ENCODE results near the gene TBL1Y.
"Not testable (repeated sequence)": the region's sequence is repeated elsewhere in the genome, so short reads cannot be mapped to it uniquely, and the experiment has no call there.

TBL1Y gene

DNA sequence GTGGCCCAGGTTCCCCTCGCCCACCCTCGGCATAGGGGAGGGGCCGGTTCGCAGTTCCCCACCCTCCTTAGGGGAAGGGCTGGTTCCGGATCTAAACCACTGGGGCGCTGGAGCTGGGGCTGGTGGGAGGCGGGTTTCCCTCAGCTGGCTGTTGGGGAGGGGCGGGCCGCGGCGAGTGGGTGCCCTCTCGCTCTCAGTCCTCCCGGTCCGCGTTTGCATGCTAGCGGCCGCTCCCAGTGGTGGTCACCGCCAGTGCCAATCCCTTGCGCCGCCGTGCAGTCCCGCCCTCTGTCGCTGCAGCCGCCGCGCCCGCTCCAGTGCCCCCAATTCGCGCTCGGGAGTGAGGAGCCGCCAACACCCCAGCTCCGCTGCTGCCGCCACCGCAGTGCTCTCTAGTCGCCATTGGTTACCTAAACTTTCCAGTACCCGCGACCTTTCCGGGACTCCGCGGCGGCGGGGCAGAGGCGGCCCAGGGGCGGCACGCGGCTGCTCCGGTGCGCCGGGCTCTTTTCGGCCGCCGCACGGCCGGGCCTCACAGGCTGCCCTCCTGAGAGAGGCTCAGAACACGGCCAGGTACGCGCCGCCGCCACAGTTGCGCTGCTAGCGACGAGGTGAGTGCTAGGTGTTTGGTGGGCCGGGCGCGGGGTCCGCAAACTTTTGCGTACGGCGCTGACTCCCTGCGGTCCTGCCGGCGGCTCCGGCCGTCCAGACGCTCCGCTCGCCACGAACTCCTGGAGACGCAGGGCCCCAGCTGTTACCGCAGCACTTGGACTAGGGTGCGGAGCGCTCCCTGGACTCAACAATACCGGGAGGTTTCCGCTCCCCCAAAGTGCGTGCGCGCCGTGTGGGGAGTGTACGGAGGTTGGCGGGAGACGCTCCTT is at the start of gene TBL1Y:
TBL1Y (plus strand) TSS at position 326 of the 881 bp plus-strand sequence. CDS start 114,388 bp downstream, outside the sequence.
- peak within 1 kb of the TSS; percentile 78 for H3K4me3 ChIP-seq (ENCODE audit: low read depth, low read length)

DNA sequence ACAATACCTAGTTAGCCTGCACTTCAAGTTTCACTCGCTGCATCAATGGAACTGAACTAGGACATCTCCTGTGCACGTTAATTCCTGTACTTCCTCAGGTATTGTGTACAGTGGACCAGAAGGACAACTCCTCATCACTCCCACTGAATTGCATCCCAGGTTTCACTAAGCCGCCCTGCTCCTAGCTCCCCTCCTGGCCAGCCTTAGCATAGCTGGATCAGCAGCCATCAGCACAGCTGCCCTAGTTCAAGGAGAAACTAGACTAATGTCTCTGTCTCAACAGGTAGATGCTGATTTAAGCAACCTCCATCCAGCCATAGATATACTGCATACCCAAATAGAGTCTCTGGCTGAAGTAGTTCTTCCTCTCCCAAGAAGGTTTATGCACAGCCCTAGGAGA is 16.0 kb upstream of the TBL1Y start:
- no peak overlapping the region for H3K4me3 ChIP-seq (ENCODE audit: low read depth, low read length)

- no peak overlapping the region for H3K4me3 ChIP-seq (ENCODE audit: low read depth, low read length)
Observed at GRCh38 chrY:6895236-6895635, 15.3 kb upstream of the TBL1Y start.

- not testable (repeated sequence) for H3K4me3 ChIP-seq (ENCODE audit: low read depth, low read length)
Observed at GRCh38 chrY:6902116-6902515, 8.4 kb upstream of the TBL1Y start.

DNA sequence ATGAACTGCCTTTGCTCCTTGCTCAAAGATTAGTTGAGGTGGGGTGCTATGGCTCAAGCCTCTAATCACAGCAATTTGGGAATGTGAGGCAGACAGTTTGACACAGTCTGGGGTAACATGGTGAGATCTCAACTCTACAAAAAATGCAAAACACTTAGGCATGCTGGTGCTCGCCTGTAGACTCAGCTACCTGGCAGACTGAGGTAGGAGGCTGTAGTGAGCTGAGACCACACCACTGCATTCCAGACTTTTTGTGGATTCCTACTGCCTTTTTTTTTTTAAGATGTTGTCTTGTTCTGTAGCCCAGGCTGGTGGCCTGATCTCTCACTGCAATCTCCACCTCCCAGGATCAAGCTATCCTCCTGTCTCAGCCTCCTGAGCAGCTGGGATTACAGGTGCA is 2.9 kb upstream of the TBL1Y start:
- H3K4me3 ChIP-seq (ENCODE audit: low read depth, low read length), result no peak overlapping the region

GRCh38 chrY:6908021-6908420 is 2.5 kb upstream of the TBL1Y start:
- H3K4me3 ChIP-seq (ENCODE audit: low read depth, low read length), result not testable (repeated sequence)

DNA sequence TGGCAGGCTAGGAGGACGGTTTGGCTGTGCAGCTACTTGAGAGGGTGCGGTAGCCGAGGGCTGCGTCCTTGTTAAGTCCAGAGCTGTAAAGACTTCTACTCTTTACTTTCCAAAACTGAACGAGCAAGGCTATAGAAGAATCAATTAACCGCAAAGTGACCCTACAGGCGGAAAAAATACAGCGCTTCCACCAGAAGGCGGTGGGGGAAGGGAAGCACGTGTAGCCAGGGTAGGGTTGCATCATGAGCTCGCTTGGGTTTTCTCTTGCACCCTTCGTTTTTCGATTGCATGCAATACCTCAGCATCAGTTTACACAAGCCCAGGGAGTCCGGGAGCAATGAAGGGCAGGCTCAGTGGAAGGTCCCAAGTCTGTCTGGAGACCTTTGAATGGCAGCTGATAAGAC is 1.4 kb upstream of the TBL1Y start:
- peak overlapping the region; percentile 78 for H3K4me3 ChIP-seq (ENCODE audit: low read depth, low read length)

- peak overlapping the region; percentile 78 for H3K4me3 ChIP-seq (ENCODE audit: low read depth, low read length)
Observed at GRCh38 chrY:6909856-6910255, 641 bp upstream of the TBL1Y start.

DNA sequence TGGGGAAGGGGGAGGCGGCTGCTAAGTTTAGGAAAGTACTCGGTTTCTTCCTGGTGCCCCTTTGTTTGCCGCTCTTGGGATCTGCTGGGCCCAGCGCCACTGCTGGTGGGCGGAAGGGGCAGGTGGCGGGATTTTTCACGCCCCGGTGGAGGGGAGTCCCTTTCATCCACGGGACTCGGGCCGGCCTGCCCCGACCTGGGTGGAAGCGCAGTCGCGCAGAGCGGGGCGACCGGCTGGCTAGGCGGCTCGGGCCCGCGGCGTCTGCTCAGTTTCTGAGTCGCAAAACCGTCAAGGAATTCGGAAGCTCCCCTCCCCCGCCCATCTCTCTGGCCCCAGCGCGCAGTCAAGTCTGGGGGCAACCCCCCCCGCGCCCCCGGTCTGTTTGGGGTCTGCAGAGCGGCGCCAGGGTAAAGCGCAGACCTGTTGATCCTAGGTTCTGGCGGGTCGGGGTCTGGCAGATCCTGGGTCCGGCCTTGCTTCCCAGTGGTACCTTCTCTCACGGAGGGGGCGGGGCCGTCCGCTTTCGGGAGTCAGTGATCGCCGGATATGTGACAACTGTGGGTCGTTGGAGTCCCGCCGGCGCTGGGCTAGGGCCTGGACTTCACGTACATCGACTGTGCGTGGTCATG is 870 bp downstream of the TBL1Y start, which contains the start of gene AMELY:
AMELY (minus strand) TSS at position 500 of the 629 bp plus-strand sequence. CDS start 39,144 bp downstream, outside the sequence.
- H3K4me3 ChIP-seq (ENCODE audit: low read depth, low read length), result peak within 1 kb of the TSS; percentile 78

DNA sequence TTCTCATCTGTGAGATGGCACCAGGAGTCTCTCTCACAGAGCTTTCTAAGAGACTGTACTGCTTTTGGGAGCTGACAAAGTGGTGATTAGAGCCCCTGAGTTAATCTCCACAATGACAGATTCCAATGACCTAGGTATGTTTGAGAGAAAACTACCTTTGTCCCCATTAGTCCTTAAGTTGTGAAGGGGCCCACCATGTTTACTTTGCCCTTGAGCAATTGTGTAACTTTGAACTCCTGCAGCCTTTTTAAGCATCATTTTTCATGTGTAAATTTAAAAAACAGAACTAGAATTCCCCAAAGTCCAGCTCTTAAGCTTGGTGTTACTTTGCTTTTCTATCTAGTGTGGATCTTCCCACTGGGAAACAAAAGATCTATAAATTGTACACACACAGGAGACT is 2.9 kb downstream of the TBL1Y start:
- H3K4me3 ChIP-seq (ENCODE audit: low read depth, low read length), result no peak overlapping the region

DNA sequence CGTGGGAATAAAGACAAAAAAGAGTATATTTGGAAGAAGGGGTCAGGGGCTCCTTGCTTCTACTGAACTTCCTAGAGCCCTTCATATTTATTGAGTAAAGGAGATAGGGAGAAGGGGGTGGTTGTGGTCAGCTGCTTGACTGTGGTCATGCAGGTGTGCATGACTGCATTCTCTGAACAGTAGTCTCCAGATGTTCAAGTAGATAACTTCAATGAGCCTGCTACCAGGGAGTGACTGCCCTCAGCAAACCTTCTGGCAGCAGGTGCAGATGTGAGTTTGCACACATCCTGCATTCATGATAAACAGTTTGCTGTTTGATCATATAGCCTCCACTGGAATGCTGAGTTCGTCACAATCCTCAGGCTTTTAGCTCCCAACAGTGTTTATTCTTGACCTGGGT is 10.6 kb downstream of the TBL1Y start:
- H3K4me3 ChIP-seq (ENCODE audit: low read depth, low read length), result no peak overlapping the region

DNA sequence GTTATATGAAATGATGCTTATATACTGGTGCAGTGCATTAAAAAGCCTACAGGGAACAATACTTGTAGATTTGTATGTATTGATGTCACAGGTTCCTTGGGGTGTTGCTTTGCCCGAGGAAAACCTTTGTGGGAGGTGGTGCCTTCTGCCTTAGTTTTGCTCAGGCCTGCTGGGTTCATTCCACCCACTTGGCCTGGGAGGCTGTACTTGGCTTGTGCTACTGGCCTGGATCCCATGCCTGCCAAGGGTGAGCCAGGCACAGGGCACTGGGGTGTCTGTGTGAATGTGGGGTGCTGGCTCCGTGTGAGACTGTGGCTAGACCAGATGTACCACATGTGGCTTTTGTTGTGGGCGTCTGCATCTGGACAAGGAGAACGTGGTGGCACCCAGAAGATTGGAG is 17.8 kb downstream of the TBL1Y start:
- H3K4me3 ChIP-seq (ENCODE audit: low read depth, low read length), result no peak overlapping the region

DNA sequence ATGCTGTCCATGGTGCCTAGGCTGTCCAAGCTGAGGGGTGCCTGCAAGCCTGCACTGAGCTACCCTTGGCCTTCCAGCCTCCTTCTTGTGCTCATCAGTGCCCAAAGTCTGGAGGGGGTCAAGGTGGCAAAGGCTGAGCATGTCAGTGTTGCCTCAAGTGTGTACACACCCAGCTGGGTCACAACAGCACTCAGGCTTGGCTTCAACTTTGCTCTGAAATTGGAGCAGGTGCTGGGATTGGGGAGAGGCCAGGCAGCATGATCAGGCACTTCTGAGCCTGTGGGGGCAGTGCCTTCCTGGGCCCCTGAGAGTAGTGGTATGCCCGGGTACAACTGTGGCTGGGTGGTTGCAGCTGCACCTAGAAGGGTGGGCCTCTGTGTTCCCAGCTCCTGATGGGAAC is 18.7 kb downstream of the TBL1Y start:
- no peak overlapping the region for H3K4me3 ChIP-seq (ENCODE audit: low read depth, low read length)

DNA sequence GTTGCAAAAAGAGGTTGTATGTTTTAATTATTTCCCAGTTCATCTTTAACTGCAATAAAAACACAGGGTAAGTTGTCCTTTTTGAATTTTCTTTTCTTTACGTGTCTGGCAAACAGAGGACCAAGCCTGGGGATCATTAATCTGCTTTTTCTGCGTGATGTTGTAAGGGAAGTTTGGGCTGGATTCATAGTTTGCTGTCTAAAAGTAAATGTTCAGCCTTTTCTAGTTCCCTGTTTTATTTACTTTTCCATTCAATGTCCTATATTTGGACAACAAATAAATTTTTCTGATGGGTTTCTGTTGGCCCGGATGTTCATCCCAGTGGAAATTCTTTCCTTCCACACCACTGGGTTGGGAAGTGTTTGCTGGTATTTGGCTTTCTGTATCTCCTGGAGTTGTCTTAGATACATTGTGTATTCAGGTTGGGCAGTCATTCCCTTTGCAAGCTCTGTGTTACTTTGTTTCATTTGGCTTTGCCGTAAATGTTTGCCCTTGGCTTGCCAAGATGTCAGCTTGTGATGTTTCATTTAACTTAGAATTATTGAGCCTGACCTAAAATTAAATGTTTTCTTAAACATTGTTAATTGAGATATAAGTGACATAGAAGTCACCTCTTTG is 21.4 kb downstream of the TBL1Y start:
- H3K4me3 ChIP-seq (ENCODE audit: low read depth, low read length), result no peak overlapping the region

DNA sequence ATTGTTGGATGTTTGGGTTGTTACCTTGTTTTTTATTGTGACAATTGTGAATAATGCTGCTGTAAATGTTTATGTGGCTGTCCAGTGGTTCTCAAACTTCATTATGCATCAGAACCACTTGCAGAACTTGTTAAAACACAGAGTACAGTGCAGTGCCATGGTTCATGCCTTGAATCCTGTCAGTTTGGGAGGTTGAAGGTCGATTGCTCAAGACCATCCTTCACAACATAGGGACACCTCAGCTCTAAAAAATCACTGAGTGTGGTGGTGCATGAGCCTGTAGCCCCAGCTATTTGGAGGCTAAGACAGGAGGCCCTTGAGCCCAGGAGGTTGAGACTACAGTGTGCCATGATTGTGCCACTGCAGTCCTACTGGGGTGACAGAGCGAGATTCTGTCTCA is 25.0 kb downstream of the TBL1Y start:
- H3K4me3 ChIP-seq (ENCODE audit: low read depth, low read length), result no peak overlapping the region

DNA sequence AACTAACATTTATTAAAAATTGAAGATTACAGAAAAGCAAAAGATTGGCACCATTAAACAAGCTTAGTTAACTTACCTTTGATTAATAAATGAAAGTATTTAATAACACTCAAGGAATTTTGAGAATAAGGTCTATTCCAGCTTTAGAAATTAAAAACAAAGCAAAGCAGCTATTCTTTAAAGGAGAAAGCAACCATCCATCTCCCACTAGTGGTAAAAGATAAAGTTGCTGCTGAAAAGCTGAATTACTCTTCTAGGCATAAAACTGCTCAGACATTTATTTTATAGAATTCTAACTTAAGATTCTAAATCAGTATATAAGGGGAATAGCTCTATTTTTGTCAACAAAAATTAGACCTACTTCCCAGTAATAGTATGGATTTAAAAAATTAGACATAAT is 37.2 kb downstream of the TBL1Y start:
- no peak overlapping the region for H3K4me3 ChIP-seq (ENCODE audit: low read depth, low read length)

- no peak overlapping the region for H3K4me3 ChIP-seq (ENCODE audit: low read depth, low read length)
Observed at GRCh38 chrY:6948378-6948777, 37.9 kb downstream of the TBL1Y start.

DNA sequence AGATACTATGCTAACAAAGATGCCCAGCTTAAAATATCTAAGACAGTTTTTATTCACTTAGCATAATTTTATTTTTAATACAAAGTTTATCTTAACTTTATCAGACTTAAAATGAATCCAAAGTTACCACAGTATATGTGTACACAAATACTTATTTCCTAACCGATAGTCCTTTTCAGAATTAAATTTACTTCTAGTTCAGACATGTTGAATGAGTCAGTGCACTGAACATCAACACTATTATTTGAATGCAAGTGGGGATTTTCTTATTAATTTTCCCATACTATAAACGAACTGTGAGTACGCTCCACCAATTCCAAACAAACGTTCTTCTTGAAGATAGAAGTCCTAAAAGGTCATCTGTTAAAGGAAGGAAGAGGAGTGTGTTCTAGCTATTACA is 39.5 kb downstream of the TBL1Y start:
- no peak overlapping the region for H3K4me3 ChIP-seq (ENCODE audit: low read depth, low read length)

GRCh38 chrY:6964732-6965131 is 54.2 kb downstream of the TBL1Y start:
- H3K4me3 ChIP-seq (ENCODE audit: low read depth, low read length), result no peak overlapping the region

DNA sequence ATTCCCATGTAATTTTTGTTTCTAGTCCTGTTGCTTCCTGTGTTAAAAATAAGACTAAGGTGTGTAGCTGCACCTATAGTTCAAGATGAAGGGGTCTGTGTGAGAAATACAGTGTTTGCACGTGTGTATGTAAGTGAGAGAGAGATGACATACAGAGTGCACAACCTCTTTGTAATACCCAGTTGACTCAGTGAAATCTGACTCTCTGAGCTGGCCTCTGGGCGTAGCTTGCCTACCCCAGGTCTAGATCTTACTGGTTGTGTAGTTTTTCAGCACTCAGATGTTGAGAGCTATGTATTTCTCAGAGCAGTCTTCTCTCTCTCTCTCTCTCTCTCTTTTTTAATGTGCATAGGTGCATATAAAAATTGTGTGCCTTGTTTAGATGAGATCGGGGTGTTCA is 56.0 kb downstream of the TBL1Y start:
- H3K4me3 ChIP-seq (ENCODE audit: low read depth, low read length), result no peak overlapping the region

GRCh38 chrY:6967736-6968135 is 57.2 kb downstream of the TBL1Y start:
- no peak overlapping the region for H3K4me3 ChIP-seq (ENCODE audit: low read depth, low read length)

DNA sequence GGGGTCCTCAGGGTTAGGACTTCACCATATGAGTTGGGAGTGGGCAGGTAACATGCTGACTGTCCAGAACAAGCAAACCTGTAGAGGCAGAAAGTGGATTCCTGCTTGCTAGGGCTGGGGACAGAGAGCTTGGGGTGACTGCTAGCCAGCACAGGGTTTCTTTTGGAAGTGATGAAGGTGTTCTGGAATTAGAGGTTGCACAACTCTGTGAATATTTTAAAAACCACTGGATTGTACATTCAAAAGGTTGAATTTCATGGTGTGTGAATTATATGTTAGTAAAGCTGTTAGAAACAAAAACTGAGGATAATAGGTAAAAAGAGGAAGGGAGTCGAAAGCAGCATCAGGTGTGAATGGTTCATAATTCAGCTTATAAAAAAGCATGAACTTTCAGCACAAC is 57.7 kb downstream of the TBL1Y start:
- no peak overlapping the region for H3K4me3 ChIP-seq (ENCODE audit: low read depth, low read length)

Data from iPS-11a (cell line).